Neutrophil (primary cell): Measurements from ENCODE around the gene PRKCH.

ENCODE experiments used
- H3K27ac ChIP-seq: fragments of 200-600 bp; sonication (generic); 2 replicates; pipeline ENCODE4 v1.5.1; 2016; ENCODE audit warnings: mild to moderate bottlenecking, moderate library complexity
- H3K27me3 ChIP-seq: fragments of 200-600 bp; sonication (generic); 2 replicates; pipeline ENCODE4 v1.6.0; 2016; ENCODE audit warnings: mild to moderate bottlenecking
- H3K36me3 ChIP-seq: fragments of 200-600 bp; sonication (generic); 2 replicates; pipeline ENCODE4 v1.5.1; 2017
- H3K4me1 ChIP-seq, 2 experiments: fragments of 200-600 bp in 1 of 2; sonication (generic) in 1 of 2; 1 replicate in 1 of 2; 2 replicates in 1 of 2; pipeline versions ENCODE4 v1.5.1 to v1.6.1; 2013 to 2016; ENCODE audit warnings: low read depth in 1 of 2, low read length in 1 of 2, mild to moderate bottlenecking in 1 of 2, moderate library complexity in 1 of 2; ENCODE audit not compliant: control insufficient read depth in 1 of 2, insufficient read depth in 1 of 2
- H3K4me3 ChIP-seq, 2 experiments: fragments of 200-600 bp in 1 of 2; sonication (generic) in 1 of 2; 1 replicate in 1 of 2; 2 replicates in 1 of 2; pipeline ENCODE4 v1.5.1; 2013 to 2016; ENCODE audit warnings: low read depth in 1 of 2, low read length in 1 of 2, mild to moderate bottlenecking in 1 of 2, moderate library complexity in 1 of 2
- H3K9me3 ChIP-seq: fragments of 200-600 bp; sonication (generic); 2 replicates; pipeline ENCODE4 v1.5.1; 2016
- CTCF ChIP-seq: fragments of 200-600 bp; sonication (generic); IDR thresholded peaks from 2 replicates; pipeline ENCODE4 v1.5.1; 2016; ENCODE audit warnings: antibody characterized with exemption

The PRKCH gene

GRCh38 chr14:61335671-61336275, 14.4 kb downstream of the PRKCH start:
- H3K4me1 ChIP-seq, result no peaks in the 10 kb centered on the region
- H3K36me3 ChIP-seq, result no peaks in the 10 kb centered on the region
- TF ChIP-seq CTCF, result no peak
- H3K4me3 ChIP-seq, result no peak overlapping the region
- H3K27ac ChIP-seq, result no peak overlapping the region
- H3K9me3 ChIP-seq, result no peaks in the 10 kb centered on the region
- no peaks in the 10 kb centered on the region for H3K27me3 ChIP-seq

DNA sequence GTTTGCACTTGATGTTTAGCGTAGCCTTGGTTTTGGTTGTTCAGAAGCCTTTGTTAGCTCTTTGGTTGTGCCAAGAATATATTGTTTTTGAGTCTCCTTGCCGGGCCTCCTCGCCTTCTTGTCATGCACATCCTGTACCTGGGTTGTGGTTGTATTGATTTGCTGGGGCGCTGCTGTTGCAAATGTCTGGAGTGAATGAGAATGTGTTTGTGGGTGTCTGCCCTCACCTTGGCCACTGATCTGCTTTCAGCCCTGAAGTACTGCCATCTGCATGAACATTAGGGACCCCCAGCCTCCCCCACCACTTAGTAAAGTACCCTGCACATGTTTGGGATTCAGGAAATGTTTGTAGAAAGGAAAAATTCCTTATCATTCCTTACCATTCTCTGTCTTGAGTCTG, 16.5 kb downstream of the PRKCH start:
- no peak overlapping the region for H3K27ac ChIP-seq
- H3K27me3 ChIP-seq, result no peaks in the 10 kb centered on the region
- H3K36me3 ChIP-seq, result no peaks in the 10 kb centered on the region
- H3K9me3 ChIP-seq, result no peaks in the 10 kb centered on the region
- no peak overlapping the region for H3K4me3 ChIP-seq
- TF ChIP-seq CTCF, result no peak
- peaks cover 0 to 6% of the 10 kb centered on the region in 2 experiments for H3K4me1 ChIP-seq

DNA sequence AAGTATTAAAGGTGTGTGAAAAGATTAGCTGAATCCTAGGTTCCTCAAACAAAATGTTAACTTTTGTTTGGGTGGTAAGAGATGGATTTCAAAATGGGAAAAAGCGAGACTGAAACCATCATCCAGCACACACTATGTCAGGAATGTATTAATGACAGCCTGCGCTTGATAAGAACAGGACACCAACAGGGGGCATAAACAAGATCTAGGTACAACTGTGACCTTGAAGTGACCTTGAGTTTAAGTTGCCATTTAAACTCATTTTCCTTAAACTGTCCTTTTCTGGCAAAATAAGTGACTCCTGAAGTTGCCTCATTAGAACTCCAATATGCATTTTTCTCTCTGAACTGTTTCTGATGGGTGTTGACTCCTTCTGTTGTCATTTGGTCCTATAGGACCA, 17.1 kb downstream of the PRKCH start:
- Histone ChIP-seq H3K27ac (no peak overlapping the region), H3K4me1 (peaks cover 0 to 12% of the 10 kb centered on the region in 2 experiments), H3K9me3 (no peaks in the 10 kb centered on the region), H3K27me3 (no peaks in the 10 kb centered on the region), H3K4me3 (no peak overlapping the region), H3K36me3 (no peaks in the 10 kb centered on the region)
- no peak for TF ChIP-seq CTCF

DNA sequence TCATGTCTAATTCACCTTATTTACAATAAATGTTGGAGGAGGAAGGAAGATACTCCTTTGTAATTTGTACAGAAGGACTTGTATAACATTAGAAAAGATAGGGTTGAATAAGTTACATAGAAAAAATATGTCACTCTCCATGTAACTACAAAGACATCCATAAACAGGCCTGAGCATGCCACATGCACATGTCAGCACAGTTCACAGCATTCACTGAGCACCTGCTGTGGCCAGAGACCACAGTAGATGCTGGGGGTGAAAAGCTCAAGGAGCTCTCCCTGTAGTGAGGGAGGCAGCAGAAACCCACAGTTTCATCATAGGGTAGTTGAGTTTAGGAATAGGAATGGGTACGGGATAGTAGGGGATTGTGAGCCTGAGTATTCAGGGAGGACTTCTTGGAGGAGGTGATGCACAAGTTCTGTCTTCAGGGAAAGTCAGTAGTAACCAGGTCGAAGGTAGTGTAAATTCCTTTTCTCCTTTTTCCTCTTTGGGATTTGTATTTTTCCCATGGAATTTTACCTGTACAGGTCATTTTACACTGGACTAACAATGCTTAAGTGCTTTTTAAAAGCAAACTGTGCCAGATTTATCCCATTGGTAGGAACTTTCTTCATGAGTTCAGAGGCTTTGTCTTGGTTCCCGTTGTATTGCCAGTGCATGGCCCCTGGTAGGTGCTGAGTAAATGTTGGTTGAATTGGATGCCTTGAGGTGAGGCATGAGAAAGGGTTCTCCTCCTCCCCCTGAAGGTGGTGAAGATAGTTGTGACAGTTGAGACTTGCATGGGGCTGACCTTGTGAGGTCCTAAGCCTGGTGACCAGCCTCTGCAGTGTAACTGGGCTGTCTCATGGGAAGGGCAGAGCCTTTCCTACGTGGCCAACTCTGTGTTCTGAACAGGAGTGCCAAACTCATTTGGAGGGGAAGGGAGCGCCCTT, 20.2 kb downstream of the PRKCH start:
- no peaks in the 10 kb centered on the region for H3K36me3 ChIP-seq
- H3K4me3 ChIP-seq, result no peak overlapping the region
- no peaks in the 10 kb centered on the region for H3K9me3 ChIP-seq
- no peak for TF ChIP-seq CTCF
- no peak overlapping the region for H3K27ac ChIP-seq
- H3K4me1 ChIP-seq, result peaks cover 9 to 32% of the 10 kb centered on the region in 2 experiments
- H3K27me3 ChIP-seq, result no peaks in the 10 kb centered on the region

- H3K4me1 ChIP-seq, result peaks cover 9 to 35% of the 10 kb centered on the region in 2 experiments
- H3K9me3 ChIP-seq, result no peaks in the 10 kb centered on the region
- no peak for TF ChIP-seq CTCF
- H3K36me3 ChIP-seq, result no peaks in the 10 kb centered on the region
- H3K27me3 ChIP-seq, result no peaks in the 10 kb centered on the region
- no peak overlapping the region for H3K4me3 ChIP-seq
- no peak overlapping the region for H3K27ac ChIP-seq
Observed at GRCh38 chr14:61342486-61342885, 21.1 kb downstream of the PRKCH start.
